Measurements from ENCODE around the gene EIF2A.

The EIF2A gene

DNA sequence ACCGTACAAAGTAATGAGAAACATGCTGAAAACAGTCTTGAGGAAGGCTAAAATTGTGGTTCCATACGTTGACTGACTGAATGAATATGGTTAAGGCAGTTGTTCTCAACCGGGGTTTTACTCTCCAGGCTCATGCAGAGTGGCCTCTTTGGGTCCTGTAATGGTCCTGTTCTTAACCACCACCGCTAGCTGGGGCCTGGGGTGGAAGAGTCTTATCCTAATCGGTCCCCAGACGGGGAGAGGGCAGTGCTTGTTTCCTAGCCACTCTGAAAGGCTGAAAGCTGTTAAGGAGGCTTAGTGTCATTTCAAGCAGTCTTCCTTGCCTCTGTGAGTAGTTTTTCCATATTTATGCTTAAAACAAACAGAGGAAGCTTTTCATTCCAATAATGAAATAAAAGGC lies 88.5 kb downstream of the EIF2A start:
- H3K27ac ChIP-seq (ENCODE audit: low read length): peak overlapping the region; percentile 84
- peak; percentile 47 for ATAC-seq (ENCODE audit: insufficient read depth, low read depth)
- no peaks in the 10 kb centered on the region for H3K27me3 ChIP-seq (ENCODE audit: insufficient read depth, low read length, poor library complexity)

DNA sequence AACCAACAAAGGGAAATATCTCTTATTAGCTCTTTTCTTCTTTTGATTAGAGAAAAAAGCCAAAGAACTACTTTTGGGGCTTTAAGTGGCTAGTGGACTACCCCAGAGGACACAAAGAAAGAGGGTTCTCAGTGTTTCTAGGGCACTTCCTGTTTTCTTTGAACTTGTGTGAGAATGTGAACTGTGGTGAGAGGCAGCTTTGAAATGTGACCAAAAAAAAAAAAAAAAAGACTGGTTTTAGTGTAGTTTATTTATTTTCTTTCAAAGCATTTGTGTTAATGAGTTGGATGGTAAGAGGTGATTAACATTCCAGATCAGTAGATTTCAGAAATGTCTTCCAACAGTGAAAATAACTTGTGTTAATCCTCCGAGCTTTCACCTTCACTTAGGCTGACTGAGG lies 88.9 kb downstream of the EIF2A start:
- Histone ChIP-seq H3K4me1 (ENCODE audit: insufficient read depth, low read length) (peaks cover 23% of the 10 kb centered on the region), H2AFZ (ENCODE audit: low read depth, low read length) (peak overlapping the region; percentile 66), H3K9me3 (ENCODE audit: insufficient read depth, low read length, severe bottlenecking) (no peaks in the 10 kb centered on the region), H3K4me3 (ENCODE audit: low read depth in 1 of 2, low read length in 2 of 2) (no peak overlapping the region), H3K36me3 (ENCODE audit: insufficient read depth, low read length) (peaks cover 10% of the 10 kb centered on the region), H3K79me2 (ENCODE audit: insufficient read depth, low read length) (no peaks in the 10 kb centered on the region), H4K20me1 (ENCODE audit: insufficient read depth, low read length) (no peaks in the 10 kb centered on the region), H3K27ac (ENCODE audit: low read length) (peak overlapping the region; percentile 84), H3K9ac (ENCODE audit: low read depth, low read length) (peak overlapping the region; percentile 30), H3K27me3 (ENCODE audit: insufficient read depth, low read length, poor library complexity) (no peaks in the 10 kb centered on the region), H3K4me2 (ENCODE audit: insufficient read depth, low read length) (peak overlapping the region; percentile 44)
- DNase-seq (peak; percentile 24), ATAC-seq (ENCODE audit: insufficient read depth, low read depth) (peak; percentile 92)
- TF ChIP-seq, protein P1, sequence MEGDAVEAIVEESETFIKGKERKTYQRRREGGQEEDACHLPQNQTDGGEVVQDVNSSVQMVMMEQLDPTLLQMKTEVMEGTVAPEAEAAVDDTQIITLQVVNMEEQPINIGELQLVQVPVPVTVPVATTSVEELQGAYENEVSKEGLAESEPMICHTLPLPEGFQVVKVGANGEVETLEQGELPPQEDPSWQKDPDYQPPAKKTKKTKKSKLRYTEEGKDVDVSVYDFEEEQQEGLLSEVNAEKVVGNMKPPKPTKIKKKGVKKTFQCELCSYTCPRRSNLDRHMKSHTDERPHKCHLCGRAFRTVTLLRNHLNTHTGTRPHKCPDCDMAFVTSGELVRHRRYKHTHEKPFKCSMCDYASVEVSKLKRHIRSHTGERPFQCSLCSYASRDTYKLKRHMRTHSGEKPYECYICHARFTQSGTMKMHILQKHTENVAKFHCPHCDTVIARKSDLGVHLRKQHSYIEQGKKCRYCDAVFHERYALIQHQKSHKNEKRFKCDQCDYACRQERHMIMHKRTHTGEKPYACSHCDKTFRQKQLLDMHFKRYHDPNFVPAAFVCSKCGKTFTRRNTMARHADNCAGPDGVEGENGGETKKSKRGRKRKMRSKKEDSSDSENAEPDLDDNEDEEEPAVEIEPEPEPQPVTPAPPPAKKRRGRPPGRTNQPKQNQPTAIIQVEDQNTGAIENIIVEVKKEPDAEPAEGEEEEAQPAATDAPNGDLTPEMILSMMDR (IDR thresholded peaks at IDR 0.05; ENCODE audit: borderline replicate concordance, extremely low read depth, low read length, poor library complexity, severe bottlenecking): no peak
- no peak for TF ChIP-seq EZH2 (IDR thresholded peaks at IDR 0.05; ENCODE audit: borderline replicate concordance, low read depth, low read length, severe bottlenecking)

More for the DNA sequence above, 88.5 kb downstream of the EIF2A start:
- TF ChIP-seq, protein P1 (IDR thresholded peaks at IDR 0.05; ENCODE audit: borderline replicate concordance, extremely low read depth, low read length, poor library complexity, severe bottlenecking): no peak
- TF ChIP-seq EZH2 (IDR thresholded peaks at IDR 0.05; ENCODE audit: borderline replicate concordance, low read depth, low read length, severe bottlenecking): no peak
- Histone ChIP-seq H3K9me3 (ENCODE audit: insufficient read depth, low read length, severe bottlenecking) (no peaks in the 10 kb centered on the region), H3K4me2 (ENCODE audit: insufficient read depth, low read length) (peak overlapping the region; percentile 44), H3K4me1 (ENCODE audit: insufficient read depth, low read length) (peaks cover 23% of the 10 kb centered on the region), H3K79me2 (ENCODE audit: insufficient read depth, low read length) (no peaks in the 10 kb centered on the region), H3K4me3 (ENCODE audit: low read depth in 1 of 2, low read length in 2 of 2) (no peak overlapping the region), H4K20me1 (ENCODE audit: insufficient read depth, low read length) (no peaks in the 10 kb centered on the region), H3K9ac (ENCODE audit: low read depth, low read length) (peak overlapping the region; percentile 30), H2AFZ (ENCODE audit: low read depth, low read length) (peak overlapping the region; percentile 66), H3K36me3 (ENCODE audit: insufficient read depth, low read length) (peaks cover 15% of the 10 kb centered on the region)
- peak; percentile 11 for DNase-seq

Measured in DND-41 (cell line).